GM13976 (cell line): ENCODE results near the gene CRY1.

Experiments used
- DNase-seq: peaks from one replicate; pipeline ENCODE4 v3.0.0; 2012; ENCODE audit warnings: low spot score
- CTCF ChIP-seq: IDR thresholded peaks from 2 replicates; pipeline ENCODE4 v1.5.1; 2012; ENCODE audit warnings: borderline replicate concordance, mild to moderate bottlenecking; ENCODE audit not compliant: insufficient read depth; ENCODE audit errors: extremely low read depth, missing control alignments, control extremely low read depth
- in situ Hi-C: fragments of 300-500 bp; cut with MboI; formaldehyde crosslinking; loops from one replicate; pipeline ENCODE4 v1.12.0; 2022; ENCODE audit warnings: low sequenced_read_pairs, mixed read lengths, inconsistent platforms; ENCODE audit not compliant: unreplicated experiment

CRY1 gene

GRCh38 chr12:106954462-106955376 is 138.6 kb downstream of the CRY1 start:
- TF ChIP-seq CTCF = no peak
- in situ Hi-C loops = no loop called here
- DNase-seq = no peak

GRCh38 chr12:106953352-106954250 is 139.7 kb downstream of the CRY1 start:
- DNase-seq = no peak
- no peak for TF ChIP-seq CTCF
- in situ Hi-C loops = no loop called here

- TF ChIP-seq CTCF = no peak
- in situ Hi-C loops = no loop called here
- DNase-seq = no peak
These were observed 142.8 kb downstream of the CRY1 start for GRCh38 chr12:106950591-106950990.

- no peak for DNase-seq
- TF ChIP-seq CTCF = no peak
- in situ Hi-C loops = no loop called here
These were observed 145.9 kb downstream of the CRY1 start for GRCh38 chr12:106947461-106947860.

GRCh38 chr12:106945261-106945851 is 148.0 kb downstream of the CRY1 start:
- in situ Hi-C loops = no loop called here
- no peak for DNase-seq
- no peak for TF ChIP-seq CTCF

- TF ChIP-seq CTCF = no peak
- no peak for DNase-seq
- in situ Hi-C loops = no loop called here
These were observed 150.6 kb downstream of the CRY1 start for GRCh38 chr12:106942775-106943174.
